ENCODE results near the gene CCDC138. TPM values are rescaled to one million over a fixed set of nuclear protein-coding genes. Genes with fewer than 3 reads are reported as not detected.

The CCDC138 gene
- total and polyA plus RNA-seq, 2 of the 13 experiments (the other 11 are each of a cell fraction or from before 2014, with no cell fraction given) = 5.6 to 32.5 TPM

GRCh38 chr2:108908713-108909070 is 122.1 kb downstream of the CCDC138 start:
- Histone ChIP-seq H2AFZ (ENCODE audit: low read length) (no peak overlapping the region), H3K79me2 (ENCODE audit: insufficient read depth, low read length) (no peaks in the 10 kb centered on the region), H3K4me2 (ENCODE audit: low read depth, low read length) (no peak overlapping the region), H3K9me3 (ENCODE audit: low read length) (no peaks in the 10 kb centered on the region), H3K36me3 (replicated peaks in 1 of 2; ENCODE audit: control insufficient read depth in 1 of 2, insufficient read depth in 2 of 2, low read length in 2 of 2) (no peaks in the 10 kb centered on the region), H3K27me3 (ENCODE audit: control insufficient read depth in 1 of 2, insufficient read depth in 2 of 2, low read length in 2 of 2) (peaks cover 2 to 27% of the 10 kb centered on the region in 2 experiments; a peak in 3 of 5 replicates), H3K9ac (ENCODE audit: insufficient read depth, low read depth, low read length) (no peak overlapping the region), H3K27ac (ENCODE audit: extremely low read length, insufficient read depth, low read length) (no peak overlapping the region), H3K4me1 (ENCODE audit: insufficient read depth, low read length) (peaks cover 8% of the 10 kb centered on the region; the same call in 1 of the 2 replicates), H3K4me3 (replicated peaks in 1 of 3; ENCODE audit: insufficient read depth in 1 of 3, low read depth in 2 of 3, low read length in 3 of 3) (no peak overlapping the region), H4K20me1 (ENCODE audit: insufficient read depth, low read length) (no peaks in the 10 kb centered on the region; the same call in 1 of the 2 replicates)
- intact Hi-C loops (cut with micrococcal nuclease; ENCODE audit: unreplicated experiment) (no loop called here), in situ Hi-C loops (cut with HindIII; ENCODE audit: extremely low pct_ligation_motif_present, low pct_unique_long_range_greater_than_20kb) (no loop called here)
- TF ChIP-seq KLF11 (CRISPR knock-in tag; IDR thresholded peaks at IDR 0.05) (no peak), TCF7 (IDR thresholded peaks at IDR 0.05; ENCODE audit: low read depth) (no peak), BRD4 (CRISPR knock-in tag; IDR thresholded peaks at IDR 0.05) (no peak), PHF5A (CRISPR knock-in tag; IDR thresholded peaks at IDR 0.05; ENCODE audit: low read depth, unreplicated experiment) (no peak), ZNF256 (CRISPR knock-in tag; conservative IDR thresholded peaks at IDR 0.05) (no peak), RFXANK (CRISPR knock-in tag; IDR thresholded peaks at IDR 0.05) (no peak), SP2 (CRISPR knock-in tag; IDR thresholded peaks at IDR 0.05) (no peak), SMARCE1 (IDR thresholded peaks at IDR 0.05; ENCODE audit: borderline replicate concordance) (no peak), POLR2G (IDR thresholded peaks at IDR 0.05; ENCODE audit: low read depth, low read length) (no peak), ZNF879 (CRISPR knock-in tag; IDR thresholded peaks at IDR 0.05) (no peak), MYC (CRISPR knock-in tag; IDR thresholded peaks at IDR 0.05; ENCODE audit: borderline replicate concordance) (no peak), KDM3A (CRISPR knock-in tag; IDR thresholded peaks at IDR 0.05; ENCODE audit: low read depth) (no peak), HOXA7 (CRISPR knock-in tag; IDR thresholded peaks at IDR 0.05) (no peak), KLF9 (CRISPR knock-in tag; IDR thresholded peaks at IDR 0.05; ENCODE audit: low read depth) (no peak), RXRB (CRISPR knock-in tag; IDR thresholded peaks at IDR 0.05; ENCODE audit: borderline replicate concordance) (no peak), IKZF1 (IDR thresholded peaks at IDR 0.05) (no peak), RFX3 (CRISPR knock-in tag; IDR thresholded peaks at IDR 0.05) (no peak), FOXK1 (CRISPR knock-in tag; IDR thresholded peaks at IDR 0.05; ENCODE audit: borderline replicate concordance, low read depth) (no peak), GLI4 (CRISPR knock-in tag; IDR thresholded peaks at IDR 0.05; ENCODE audit: borderline replicate concordance) (no peak)
- TF ChIP-seq, protein P1, sequence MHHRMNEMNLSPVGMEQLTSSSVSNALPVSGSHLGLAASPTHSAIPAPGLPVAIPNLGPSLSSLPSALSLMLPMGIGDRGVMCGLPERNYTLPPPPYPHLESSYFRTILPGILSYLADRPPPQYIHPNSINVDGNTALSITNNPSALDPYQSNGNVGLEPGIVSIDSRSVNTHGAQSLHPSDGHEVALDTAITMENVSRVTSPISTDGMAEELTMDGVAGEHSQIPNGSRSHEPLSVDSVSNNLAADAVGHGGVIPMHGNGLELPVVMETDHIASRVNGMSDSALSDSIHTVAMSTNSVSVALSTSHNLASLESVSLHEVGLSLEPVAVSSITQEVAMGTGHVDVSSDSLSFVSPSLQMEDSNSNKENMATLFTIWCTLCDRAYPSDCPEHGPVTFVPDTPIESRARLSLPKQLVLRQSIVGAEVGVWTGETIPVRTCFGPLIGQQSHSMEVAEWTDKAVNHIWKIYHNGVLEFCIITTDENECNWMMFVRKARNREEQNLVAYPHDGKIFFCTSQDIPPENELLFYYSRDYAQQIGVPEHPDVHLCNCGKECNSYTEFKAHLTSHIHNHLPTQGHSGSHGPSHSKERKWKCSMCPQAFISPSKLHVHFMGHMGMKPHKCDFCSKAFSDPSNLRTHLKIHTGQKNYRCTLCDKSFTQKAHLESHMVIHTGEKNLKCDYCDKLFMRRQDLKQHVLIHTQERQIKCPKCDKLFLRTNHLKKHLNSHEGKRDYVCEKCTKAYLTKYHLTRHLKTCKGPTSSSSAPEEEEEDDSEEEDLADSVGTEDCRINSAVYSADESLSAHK (CRISPR knock-in tag; IDR thresholded peaks at IDR 0.05; ENCODE audit: borderline replicate concordance) = no peak
- no TSS peak for BruUV-seq (replicated peaks)
- ChIA-PET CTCF (ENCODE audit: low intra/inter-chr PET ratio, low total read pairs) (no interaction called here), POLR2A (no interaction called here)
- DNase-seq (ENCODE audit: low spot score) (no peak), ATAC-seq (no peak), FAIRE-seq (no peak)
- WGBS (ENCODE audit: low lambda C conversion rate) = 30% methylated on average over 1 of the region's 1 CpG

All from HepG2 (cell line).